Tibial artery (tissue), 4 donors: ENCODE results near the gene UBE2Z.

Experiments used
- DNase-seq, 2 donors: peaks; one replicate each; pipeline ENCODE4 v3.0.0-alpha.2; 2019
- H3K27ac ChIP-seq, 2 donors: fragments of 200-600 bp; sonication (generic) in 1 of 2; 1 replicate in 1 of 2; 2 replicates in 1 of 2; pipeline ENCODE4 v1.5.1; 2018 to 2019; ENCODE audit warnings: mild to moderate bottlenecking in 1 of 2
- H3K27me3 ChIP-seq, 2 donors: fragments of 200-600 bp; sonication (generic) in 1 of 2; one replicate each; pipeline versions ENCODE4 v1.5.1 to v1.6.0; 2016 to 2019
- H3K36me3 ChIP-seq, 3 donors: fragments of 200-600 bp; sonication (generic) in 2 of 3; one replicate each; pipeline ENCODE4 v1.5.1; 2016 to 2019; ENCODE audit warnings: mild to moderate bottlenecking in 2 of 3
- H3K4me1 ChIP-seq, 4 donors: fragments of 200-600 bp; sonication (generic) in 2 of 4; 1 replicate in 3 of 4; 2 replicates in 1 of 4; pipeline ENCODE4 v1.5.1; 2016 to 2019
- H3K4me3 ChIP-seq, 2 donors: fragments of 200-600 bp; sonication (generic) in 1 of 2; 1 replicate in 1 of 2; 2 replicates in 1 of 2; pipeline ENCODE4 v1.5.1; 2018 to 2019; ENCODE audit warnings: mild to moderate bottlenecking in 2 of 2
- H3K9me3 ChIP-seq, 3 donors: fragments of 200-600 bp; sonication (generic) in 1 of 3; one replicate each; pipeline ENCODE4 v1.5.1; 2016 to 2019
- CTCF ChIP-seq, 2 experiments: fragments of 200-600 bp in 1 of 2; fragments of 450-650 bp in 1 of 2; IDR thresholded peaks; one replicate each; pipeline ENCODE4 v1.5.1; 2017 to 2019; ENCODE audit warnings: antibody characterized with exemption in 2 of 2, mild to moderate bottlenecking in 1 of 2, moderate library complexity in 1 of 2
- intact Hi-C: fragments of 100-400 bp; cut with DNase I; formaldehyde crosslinking; loops from one replicate; pipeline ENCODE4 v1.15.0; 2023; ENCODE audit warnings: low total_unique reads

UBE2Z gene

GRCh38 chr17:48908047-48908843 is at the start of gene UBE2Z:
Gene UBE2Z, plus strand, starts transcription at chr17:48908407. Its CDS starts 97 bp downstream, at chr17:48908504.
- peak within 1 kb of the TSS; percentile 80 to 92 for H3K4me3 ChIP-seq
- peak; percentile 94 to 97 for DNase-seq
- intact Hi-C loops = no loop called here
- no peaks in the 10 kb centered on the region for H3K9me3 ChIP-seq
- peaks cover 4 to 29% (median 8%) of the 10 kb centered on the region in 3 donors for H3K36me3 ChIP-seq
- peak within 1 kb of the TSS; percentile 82 to 91 for H3K27ac ChIP-seq
- no peaks in the 10 kb centered on the region for H3K27me3 ChIP-seq
- H3K4me1 ChIP-seq = peaks cover 0 to 35% (median 29%) of the 10 kb centered on the region in 4 donors
- TF ChIP-seq CTCF (IDR thresholded peaks at IDR 0.05) = peak in 1 of 2 experiments; percentile 4

- no peaks in the 10 kb centered on the region for H3K27me3 ChIP-seq
- intact Hi-C loops = no loop called here
- no peak overlapping the region for H3K4me3 ChIP-seq
- H3K4me1 ChIP-seq = no peaks in the 10 kb centered on the region
- H3K27ac ChIP-seq = no peak overlapping the region
- H3K36me3 ChIP-seq = peaks cover 88 to 99% (median 92%) of the 10 kb centered on the region in 3 donors
- no peak for DNase-seq
- TF ChIP-seq CTCF (IDR thresholded peaks at IDR 0.05) = no peak
- H3K9me3 ChIP-seq = no peaks in the 10 kb centered on the region
Observed at GRCh38 chr17:48860034-48860433, 48.2 kb upstream of the UBE2Z start.

GRCh38 chr17:48860456-48860855 is 47.8 kb upstream of the UBE2Z start:
- Histone ChIP-seq H3K27me3 (no peaks in the 10 kb centered on the region), H3K9me3 (no peaks in the 10 kb centered on the region), H3K36me3 (peaks cover 86 to 99% (median 92%) of the 10 kb centered on the region in 3 donors), H3K27ac (no peak overlapping the region), H3K4me3 (no peak overlapping the region), H3K4me1 (no peaks in the 10 kb centered on the region)
- no peak for TF ChIP-seq CTCF (IDR thresholded peaks at IDR 0.05)
- intact Hi-C loops = no loop called here
- no peak for DNase-seq

GRCh38 chr17:48868916-48869500 is 39.2 kb upstream of the UBE2Z start:
- no peak for TF ChIP-seq CTCF (IDR thresholded peaks at IDR 0.05)
- H3K4me3 ChIP-seq = no peak overlapping the region
- peaks cover 12 to 27% (median 25%) of the 10 kb centered on the region in 3 donors for H3K36me3 ChIP-seq
- H3K27me3 ChIP-seq = no peaks in the 10 kb centered on the region
- peaks cover 0 to 7% (median 0%) of the 10 kb centered on the region in 4 donors for H3K4me1 ChIP-seq
- no peak overlapping the region for H3K27ac ChIP-seq
- DNase-seq = no peak
- intact Hi-C loops = no loop called here
- H3K9me3 ChIP-seq = no peaks in the 10 kb centered on the region

GRCh38 chr17:48869821-48870318 is 38.3 kb upstream of the UBE2Z start:
- TF ChIP-seq CTCF (IDR thresholded peaks at IDR 0.05) = no peak
- intact Hi-C loops = no loop called here

More at GRCh38 chr17:48869821-48870318, 38.3 kb upstream of the UBE2Z start:
- no peak overlapping the region for H3K4me3 ChIP-seq
- H3K27ac ChIP-seq = no peak overlapping the region
- H3K36me3 ChIP-seq = peaks cover 4 to 18% (median 16%) of the 10 kb centered on the region in 3 donors
- H3K4me1 ChIP-seq = peaks cover 0 to 7% (median 0%) of the 10 kb centered on the region in 4 donors
- H3K9me3 ChIP-seq = no peaks in the 10 kb centered on the region
- no peak for DNase-seq
- H3K27me3 ChIP-seq = no peaks in the 10 kb centered on the region
